ENCODE data around the gene METTL27. TPM values are rescaled to one million over a fixed set of nuclear protein-coding genes. Genes with fewer than 3 reads are reported as not detected.

METTL27 gene
- total RNA-seq, 4 donors from 2014 or later = 2.6 to 29.5 (median 5.1) TPM

DNA sequence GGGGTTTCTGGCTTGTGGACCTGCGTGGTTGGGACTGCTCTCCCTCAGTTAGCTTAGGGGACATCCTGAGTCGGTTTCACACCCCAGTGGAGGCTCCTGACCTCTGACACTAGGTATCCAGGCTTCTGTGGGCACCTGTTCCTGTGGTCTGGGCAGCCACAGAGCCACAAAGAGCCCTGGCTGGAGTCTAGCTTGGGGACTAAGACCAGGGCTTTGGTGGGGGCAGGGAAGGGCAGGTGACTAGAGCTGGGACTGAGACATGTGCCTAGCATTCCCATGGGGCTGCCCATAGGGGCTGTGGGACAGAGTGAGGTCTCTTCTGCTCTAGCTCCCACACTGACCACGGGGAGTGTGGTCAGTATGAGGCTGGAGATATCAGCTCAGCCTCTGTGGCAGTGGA lies 14.6 kb upstream of the METTL27 start:
- no peak overlapping the region for H3K4me3 ChIP-seq
- WGBS, 2 donors (ENCODE audit: low coverage in 1 of 2) = 40% methylated on average over 3 of the region's 3 CpGs; no CpG with 5 or more reads in 1 of the 2 donors
- H3K27ac ChIP-seq = no peak overlapping the region
- no peak for DNase-seq
- intact Hi-C loops (cut with DNase I; ENCODE audit: low total_unique reads) = no loop called here
- in situ Hi-C loops (cut with MboI; ENCODE audit: low pct_ligation_motif_present in 1 of 4, low pct_unique_long_range_greater_than_20kb in 1 of 4, low sequenced_read_pairs in 3 of 4) = loop anchor here in 3 of 4 donors (5.0 to 25.0 kb wide), 3 partner anchors 45 to 220 kb away; partner anchors contain the start of gene ABHD11 (in 1 of the 3)
- no peaks in the 10 kb centered on the region for H3K9me3 ChIP-seq
- TF ChIP-seq CTCF (IDR thresholded peaks at IDR 0.05) (no peak), EP300 (IDR thresholded peaks at IDR 0.05; ENCODE audit: low read depth) (no peak), POLR2AphosphoS5 (IDR thresholded peaks at IDR 0.05) (no peak), POLR2A (IDR thresholded peaks at IDR 0.05) (no peak)
- no peaks in the 10 kb centered on the region for H3K27me3 ChIP-seq
- peaks cover 0 to 11% (median 9%) of the 10 kb centered on the region in 4 donors for H3K4me1 ChIP-seq
- H3K36me3 ChIP-seq = no peaks in the 10 kb centered on the region

- Histone ChIP-seq H3K4me3 (no peak overlapping the region), H3K27me3 (no peaks in the 10 kb centered on the region), H3K9me3 (no peaks in the 10 kb centered on the region), H3K27ac (peak overlapping the region in 2 of 4 donors; percentile 76 to 82), H3K36me3 (no peaks in the 10 kb centered on the region), H3K4me1 (peaks cover 18 to 49% (median 32%) of the 10 kb centered on the region in 4 donors)
- DNase-seq = no peak
- TF ChIP-seq POLR2AphosphoS5 (IDR thresholded peaks at IDR 0.05) (no peak), POLR2A (IDR thresholded peaks at IDR 0.05) (no peak), EP300 (IDR thresholded peaks at IDR 0.05; ENCODE audit: low read depth) (no peak), CTCF (IDR thresholded peaks at IDR 0.05) (no peak)
- in situ Hi-C loops (cut with MboI; ENCODE audit: low pct_ligation_motif_present in 1 of 4, low pct_unique_long_range_greater_than_20kb in 1 of 4, low sequenced_read_pairs in 3 of 4) = loop anchor here in 2 of 4 donors (10.0 to 25.0 kb wide), 2 partner anchors 118 to 215 kb away; partner anchors contain the start of gene ABHD11 (in 1 of the 2)
- 20 to 82% methylated on average over 1 to 5 of the region's 5 CpGs for WGBS, 2 donors (ENCODE audit: low coverage in 1 of 2)
- intact Hi-C loops (cut with DNase I; ENCODE audit: low total_unique reads) = no loop called here
Observed at GRCh38 chr7:73852500-73852899, 10.2 kb upstream of the METTL27 start.

DNA sequence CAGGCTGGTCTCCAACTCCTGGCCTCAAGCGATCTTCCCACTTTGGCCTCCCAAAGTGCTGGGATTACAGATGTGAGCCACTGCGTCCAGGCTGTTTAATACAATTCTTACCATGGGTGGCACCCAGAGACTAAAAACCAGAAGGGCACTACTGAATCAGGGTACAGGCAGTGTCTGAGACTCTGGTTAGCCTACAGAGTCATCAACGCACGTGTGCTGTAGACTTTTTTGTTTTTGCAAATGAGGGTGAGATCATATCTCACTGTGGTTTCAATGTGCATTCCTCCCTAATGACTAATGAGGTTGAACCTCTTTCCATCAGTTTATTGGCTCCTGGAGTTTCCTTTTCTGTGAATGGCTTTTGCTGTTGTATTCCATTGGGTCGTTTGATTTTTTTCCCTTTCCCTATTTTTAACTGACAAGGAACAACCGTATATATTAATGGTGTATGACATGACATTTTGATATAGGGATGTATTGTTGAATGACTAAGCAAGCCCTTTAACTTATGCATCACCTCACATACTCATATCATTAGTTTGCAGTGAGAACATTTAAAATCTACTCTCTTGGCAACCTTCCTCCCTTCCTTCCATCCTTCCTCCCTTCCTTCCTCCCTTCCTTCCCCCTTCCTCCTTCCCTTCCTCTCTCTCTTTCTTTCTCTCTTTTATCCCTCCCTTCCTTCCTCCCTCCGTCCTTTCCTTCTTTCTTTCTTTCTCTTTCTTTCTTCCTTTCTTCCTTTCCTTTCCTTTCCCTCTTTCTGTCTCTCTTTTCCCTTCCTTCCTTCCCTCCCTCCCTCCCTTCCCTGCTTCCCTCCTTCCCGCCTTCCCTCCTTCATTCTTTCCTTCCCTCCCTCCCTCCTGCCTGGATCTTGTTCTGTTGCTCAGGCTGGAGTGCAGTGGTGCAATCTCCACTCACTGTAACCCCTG lies 9.4 kb upstream of the METTL27 start:
- H3K9me3 ChIP-seq = no peaks in the 10 kb centered on the region
- no peak overlapping the region for H3K4me3 ChIP-seq
- H3K27ac ChIP-seq = peak overlapping the region; percentile 64 to 82 (median 76)
- in situ Hi-C loops (cut with MboI; ENCODE audit: low pct_ligation_motif_present in 1 of 4, low pct_unique_long_range_greater_than_20kb in 1 of 4, low sequenced_read_pairs in 3 of 4) = loop anchor here in 2 of 4 donors (10.0 to 25.0 kb wide), 2 partner anchors 117 to 214 kb away; partner anchors contain the start of gene ABHD11 (in 1 of the 2)
- H3K4me1 ChIP-seq = peaks cover 18 to 51% (median 32%) of the 10 kb centered on the region in 4 donors
- H3K27me3 ChIP-seq = no peaks in the 10 kb centered on the region
- 30 to 46% methylated on average over 6 to 8 of the region's 8 CpGs for WGBS, 2 donors (ENCODE audit: low coverage in 1 of 2)
- TF ChIP-seq EP300 (IDR thresholded peaks at IDR 0.05; ENCODE audit: low read depth) (no peak), POLR2A (IDR thresholded peaks at IDR 0.05) (no peak), POLR2AphosphoS5 (IDR thresholded peaks at IDR 0.05) (peak; percentile 58 to 75 (median 67))
- no peak for DNase-seq
- intact Hi-C loops (cut with DNase I; ENCODE audit: low total_unique reads) = no loop called here
- no peaks in the 10 kb centered on the region for H3K36me3 ChIP-seq

DNA sequence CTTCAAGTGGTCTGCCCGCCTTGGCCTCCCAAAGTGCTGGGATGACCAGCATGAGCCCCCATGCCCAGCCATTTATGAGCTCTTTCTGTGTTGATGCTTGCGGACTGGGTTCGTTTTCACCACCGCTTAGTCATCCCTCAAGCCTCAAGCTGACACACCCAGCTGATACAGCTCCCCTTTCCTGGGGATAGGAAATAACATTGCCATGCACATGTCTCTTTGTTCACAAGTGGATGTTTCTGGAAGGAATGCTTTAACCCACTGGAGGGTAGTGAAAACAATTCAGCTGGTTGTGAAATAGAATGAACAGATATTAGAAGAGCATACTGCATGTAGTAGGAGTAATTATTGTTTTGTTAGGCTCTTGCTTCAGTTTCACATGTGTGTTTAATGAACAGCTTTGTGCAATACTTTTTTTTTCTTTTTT lies 8.5 kb upstream of the METTL27 start:
- WGBS, 2 donors (ENCODE audit: low coverage in 1 of 2) = 30 to 54% methylated on average over 2 to 4 of the region's 4 CpGs
- Histone ChIP-seq H3K27ac (peak overlapping the region; percentile 64 to 82 (median 76)), H3K4me3 (no peak overlapping the region), H3K36me3 (no peaks in the 10 kb centered on the region), H3K27me3 (no peaks in the 10 kb centered on the region), H3K9me3 (no peaks in the 10 kb centered on the region), H3K4me1 (peaks cover 18 to 48% (median 30%) of the 10 kb centered on the region in 4 donors)
- no peak for TF ChIP-seq EP300 (IDR thresholded peaks at IDR 0.05; ENCODE audit: low read depth)
- no peak for TF ChIP-seq POLR2A (IDR thresholded peaks at IDR 0.05)
- no peak for TF ChIP-seq CTCF (IDR thresholded peaks at IDR 0.05)
- peak; percentile 27 to 67 (median 45) for TF ChIP-seq POLR2AphosphoS5 (IDR thresholded peaks at IDR 0.05)
- intact Hi-C loops (cut with DNase I; ENCODE audit: low total_unique reads) (no loop called here), in situ Hi-C loops (cut with MboI; ENCODE audit: low pct_ligation_motif_present in 1 of 4, low pct_unique_long_range_greater_than_20kb in 1 of 4, low sequenced_read_pairs in 3 of 4) (loop anchor here in 2 of 4 donors (10.0 to 25.0 kb wide), 2 partner anchors 116 to 213 kb away; partner anchors contain the start of gene ABHD11 (in 1 of the 2))
- peak; percentile 56 for DNase-seq

All from transverse colon (tissue), 4 donors.